Central memory CD8-positive, alpha-beta T cell (primary cell): ENCODE results near the gene TTLL8.
"Not testable (repeated sequence)": the region's sequence is repeated elsewhere in the genome, so short reads cannot be mapped to it uniquely, and the experiment has no call there.

Experiments used
- ATAC-seq: fragments of 150-1000 bp; cut with Tn5 transposase; replicated peaks from 2 replicates; pipeline ENCODE4 v1.10.0; 2022; ENCODE audit warnings: mild to moderate bottlenecking, moderate FRiP score, moderate number of reproducible peaks; ENCODE audit not compliant: poor library complexity, severe bottlenecking; ENCODE audit errors: extremely low read depth
- DNase-seq, 2 donors: peaks; one replicate each; pipeline ENCODE4 v3.0.0; 2021; ENCODE audit warnings: low spot score in 2 of 2
- H3K27ac Mint-ChIP-seq: one replicate; pipeline ENCODE4 v1.8.0; 2022; ENCODE audit warnings: low read depth, mild to moderate bottlenecking, moderate library complexity, mixed read lengths
- H3K27me3 Mint-ChIP-seq: one replicate; pipeline ENCODE4 v1.8.0; 2022; ENCODE audit warnings: mixed read lengths
- H3K36me3 Mint-ChIP-seq: one replicate; pipeline ENCODE4 v1.8.0; 2022; ENCODE audit warnings: mild to moderate bottlenecking, moderate library complexity, mixed read lengths; ENCODE audit not compliant: insufficient read depth
- H3K4me1 Mint-ChIP-seq: one replicate; pipeline ENCODE4 v1.8.0; 2022; ENCODE audit warnings: mixed read lengths
- H3K4me3 Mint-ChIP-seq: one replicate; pipeline ENCODE4 v1.8.0; 2022; ENCODE audit warnings: mild to moderate bottlenecking, moderate library complexity, mixed read lengths
- H3K9me3 Mint-ChIP-seq: one replicate; pipeline ENCODE4 v1.8.0; 2022; ENCODE audit warnings: mixed read lengths

Gene TTLL8

GRCh38 chr22:49981799-49982198 is 76.3 kb downstream of the TTLL8 start:
- DNase-seq, H3K36me3 Mint-ChIP-seq, ATAC-seq, H3K4me3 Mint-ChIP-seq, H3K4me1 Mint-ChIP-seq, H3K27ac Mint-ChIP-seq: not testable (repeated sequence)
- H3K9me3 Mint-ChIP-seq: peaks cover 18% of the 10 kb centered on the region
- H3K27me3 Mint-ChIP-seq: peaks cover 31% of the 10 kb centered on the region

- peaks cover 18% of the 10 kb centered on the region for H3K4me1 Mint-ChIP-seq
- ATAC-seq (no peak), DNase-seq (no peak)
- peaks cover 10% of the 10 kb centered on the region for H3K27me3 Mint-ChIP-seq
- H3K4me3 Mint-ChIP-seq: no peak overlapping the region
- H3K9me3 Mint-ChIP-seq: peaks cover 9% of the 10 kb centered on the region
- peaks cover 10% of the 10 kb centered on the region for H3K36me3 Mint-ChIP-seq
- H3K27ac Mint-ChIP-seq: no peak overlapping the region
Observed at GRCh38 chr22:49979587-49980264, 78.4 kb downstream of the TTLL8 start.

GRCh38 chr22:49977578-49977977 is 80.5 kb downstream of the TTLL8 start:
- peaks cover 10% of the 10 kb centered on the region for H3K36me3 Mint-ChIP-seq
- H3K27ac Mint-ChIP-seq: no peak overlapping the region
- peaks cover 18% of the 10 kb centered on the region for H3K4me1 Mint-ChIP-seq
- H3K27me3 Mint-ChIP-seq: no peaks in the 10 kb centered on the region
- DNase-seq: no peak
- H3K4me3 Mint-ChIP-seq: no peak overlapping the region
- ATAC-seq: no peak
- peaks cover 9% of the 10 kb centered on the region for H3K9me3 Mint-ChIP-seq

GRCh38 chr22:49976439-49977175 is 81.5 kb downstream of the TTLL8 start:
- ATAC-seq: peak; percentile 45
- no peak for DNase-seq
- Mint-ChIP-seq H3K27ac (no peak overlapping the region), H3K4me1 (peaks cover 18% of the 10 kb centered on the region), H3K4me3 (no peak overlapping the region), H3K36me3 (peaks cover 8% of the 10 kb centered on the region), H3K9me3 (peaks cover 9% of the 10 kb centered on the region), H3K27me3 (no peaks in the 10 kb centered on the region)

GRCh38 chr22:49975543-49976389 is 82.3 kb downstream of the TTLL8 start:
- Mint-ChIP-seq H3K4me1 (peaks cover 21% of the 10 kb centered on the region), H3K9me3 (peaks cover 9% of the 10 kb centered on the region), H3K36me3 (peaks cover 11% of the 10 kb centered on the region), H3K4me3 (no peak overlapping the region), H3K27me3 (no peaks in the 10 kb centered on the region), H3K27ac (peak overlapping the region; percentile 60)
- DNase-seq (no peak), ATAC-seq (peak; percentile 9)

- peaks cover 20% of the 10 kb centered on the region for H3K36me3 Mint-ChIP-seq
- no peak overlapping the region for H3K27ac Mint-ChIP-seq
- peaks cover 16% of the 10 kb centered on the region for H3K4me1 Mint-ChIP-seq
- ATAC-seq: no peak
- DNase-seq: no peak
- no peaks in the 10 kb centered on the region for H3K9me3 Mint-ChIP-seq
- H3K27me3 Mint-ChIP-seq: no peaks in the 10 kb centered on the region
- no peak overlapping the region for H3K4me3 Mint-ChIP-seq
Observed at GRCh38 chr22:49973018-49973961, 84.8 kb downstream of the TTLL8 start.

- no peaks in the 10 kb centered on the region for H3K27me3 Mint-ChIP-seq
- DNase-seq (no peak), ATAC-seq (no peak)
- H3K27ac Mint-ChIP-seq: no peak overlapping the region
- H3K4me3 Mint-ChIP-seq: no peak overlapping the region
- H3K4me1 Mint-ChIP-seq: peaks cover 24% of the 10 kb centered on the region
- H3K9me3 Mint-ChIP-seq: no peaks in the 10 kb centered on the region
- H3K36me3 Mint-ChIP-seq: peaks cover 26% of the 10 kb centered on the region
Observed at GRCh38 chr22:49972163-49973017, 85.7 kb downstream of the TTLL8 start.

GRCh38 chr22:49971232-49972162 is 86.6 kb downstream of the TTLL8 start:
- peak overlapping the region; percentile 88 for H3K27ac Mint-ChIP-seq
- H3K4me3 Mint-ChIP-seq: peak overlapping the region; percentile 69
- H3K27me3 Mint-ChIP-seq: no peaks in the 10 kb centered on the region
- peak; percentile 63 for ATAC-seq
- peaks cover 27% of the 10 kb centered on the region for H3K4me1 Mint-ChIP-seq
- DNase-seq: no peak
- no peaks in the 10 kb centered on the region for H3K9me3 Mint-ChIP-seq
- H3K36me3 Mint-ChIP-seq: peaks cover 32% of the 10 kb centered on the region

GRCh38 chr22:49970528-49971231 is 87.4 kb downstream of the TTLL8 start:
- no peaks in the 10 kb centered on the region for H3K27me3 Mint-ChIP-seq
- H3K9me3 Mint-ChIP-seq: no peaks in the 10 kb centered on the region
- ATAC-seq: peak; percentile 89
- peak overlapping the region; percentile 88 for H3K27ac Mint-ChIP-seq
- peak; percentile 77 to 91 for DNase-seq
- H3K4me3 Mint-ChIP-seq: peak overlapping the region; percentile 69
- H3K36me3 Mint-ChIP-seq: peaks cover 36% of the 10 kb centered on the region
- peaks cover 29% of the 10 kb centered on the region for H3K4me1 Mint-ChIP-seq
